SIG-M5 treated with dmso at 0.1 percent for 504 hours (cell line): ENCODE data around the gene CTDSP1.
A peak's percentile ranks its signal among the peaks of the same experiment; 100 is the strongest.

Experiments
- DNase-seq: peaks from one replicate; lab custom pipeline; 2025; ENCODE audit not compliant: unreplicated experiment; lab: John Stamatoyannopoulos, UW

Gene CTDSP1

GRCh38 chr2:218422403-218423086 lies 22.9 kb downstream of the CTDSP1 start:
- DNase-seq: no peak

- DNase-seq: no peak
Observed at GRCh38 chr2:218423584-218423983, 23.9 kb downstream of the CTDSP1 start.

- no peak for DNase-seq
Observed at GRCh38 chr2:218425531-218425930, 25.9 kb downstream of the CTDSP1 start.

- DNase-seq: no peak
Observed at GRCh38 chr2:218427741-218428140, 28.1 kb downstream of the CTDSP1 start.

- DNase-seq: no peak
Observed at GRCh38 chr2:218428846-218429558, 29.3 kb downstream of the CTDSP1 start.

- no peak for DNase-seq
Observed at GRCh38 chr2:218429911-218430692, 30.4 kb downstream of the CTDSP1 start.

- DNase-seq: no peak
Observed at GRCh38 chr2:218430721-218431120, 31.1 kb downstream of the CTDSP1 start.

GRCh38 chr2:218431878-218432277 lies 32.2 kb downstream of the CTDSP1 start:
- no peak for DNase-seq

- no peak for DNase-seq
Observed at GRCh38 chr2:218432676-218433365, 33.2 kb downstream of the CTDSP1 start.

GRCh38 chr2:218434456-218434855 lies 34.8 kb downstream of the CTDSP1 start:
- DNase-seq: no peak

- no peak for DNase-seq
Observed at GRCh38 chr2:218435003-218435982, 35.6 kb downstream of the CTDSP1 start.

GRCh38 chr2:218436992-218437391 lies 37.3 kb downstream of the CTDSP1 start:
- no peak for DNase-seq

- no peak for DNase-seq
Observed at GRCh38 chr2:218437969-218438368, 38.3 kb downstream of the CTDSP1 start.

- DNase-seq: peak; percentile 66
Observed at GRCh38 chr2:218438596-218438995, 38.9 kb downstream of the CTDSP1 start.

GRCh38 chr2:218444692-218445357 lies 45.2 kb downstream of the CTDSP1 start:
- peak; percentile 48 for DNase-seq

GRCh38 chr2:218445602-218446001 lies 45.9 kb downstream of the CTDSP1 start:
- DNase-seq: peak; percentile 6

GRCh38 chr2:218446547-218446946 lies 46.9 kb downstream of the CTDSP1 start:
- no peak for DNase-seq

- DNase-seq: no peak
Observed at GRCh38 chr2:218447072-218447471, 47.4 kb downstream of the CTDSP1 start.

GRCh38 chr2:218448934-218449333 lies 49.3 kb downstream of the CTDSP1 start:
- no peak for DNase-seq

- DNase-seq: no peak
Observed at GRCh38 chr2:218452079-218452478, 52.4 kb downstream of the CTDSP1 start.
